B cell (primary cell): Measurements from ENCODE around the gene NDUFV3.

Experiments
- EZH2 ChIP-seq: IDR thresholded peaks from 2 replicates; pipeline ENCODE4 v1.6.1; 2012; ENCODE audit warnings: borderline replicate concordance, low read depth, mild to moderate bottlenecking, moderate library complexity, low read length; ENCODE audit not compliant: insufficient read depth, poor library complexity, severe bottlenecking
- TF ChIP-seq, protein P1 (sequence below): fragments of 200-600 bp; IDR thresholded peaks from one replicate; pipeline ENCODE4 v1.8.0; 2022; ENCODE audit warnings: antibody characterized with exemption, mild to moderate bottlenecking

GRCh38 chr21:42849759-42850412, 43.2 kb upstream of the NDUFV3 start:
- no peak for TF ChIP-seq EZH2
- TF ChIP-seq, protein P1, sequence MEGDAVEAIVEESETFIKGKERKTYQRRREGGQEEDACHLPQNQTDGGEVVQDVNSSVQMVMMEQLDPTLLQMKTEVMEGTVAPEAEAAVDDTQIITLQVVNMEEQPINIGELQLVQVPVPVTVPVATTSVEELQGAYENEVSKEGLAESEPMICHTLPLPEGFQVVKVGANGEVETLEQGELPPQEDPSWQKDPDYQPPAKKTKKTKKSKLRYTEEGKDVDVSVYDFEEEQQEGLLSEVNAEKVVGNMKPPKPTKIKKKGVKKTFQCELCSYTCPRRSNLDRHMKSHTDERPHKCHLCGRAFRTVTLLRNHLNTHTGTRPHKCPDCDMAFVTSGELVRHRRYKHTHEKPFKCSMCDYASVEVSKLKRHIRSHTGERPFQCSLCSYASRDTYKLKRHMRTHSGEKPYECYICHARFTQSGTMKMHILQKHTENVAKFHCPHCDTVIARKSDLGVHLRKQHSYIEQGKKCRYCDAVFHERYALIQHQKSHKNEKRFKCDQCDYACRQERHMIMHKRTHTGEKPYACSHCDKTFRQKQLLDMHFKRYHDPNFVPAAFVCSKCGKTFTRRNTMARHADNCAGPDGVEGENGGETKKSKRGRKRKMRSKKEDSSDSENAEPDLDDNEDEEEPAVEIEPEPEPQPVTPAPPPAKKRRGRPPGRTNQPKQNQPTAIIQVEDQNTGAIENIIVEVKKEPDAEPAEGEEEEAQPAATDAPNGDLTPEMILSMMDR: no peak
